KG1 (cell line): Measurements from ENCODE around the gene TMEM169.

Source experiments
- DNase-seq: peaks from one replicate; lab custom pipeline; 2025; lab: John Stamatoyannopoulos, UW

TMEM169 gene

DNA sequence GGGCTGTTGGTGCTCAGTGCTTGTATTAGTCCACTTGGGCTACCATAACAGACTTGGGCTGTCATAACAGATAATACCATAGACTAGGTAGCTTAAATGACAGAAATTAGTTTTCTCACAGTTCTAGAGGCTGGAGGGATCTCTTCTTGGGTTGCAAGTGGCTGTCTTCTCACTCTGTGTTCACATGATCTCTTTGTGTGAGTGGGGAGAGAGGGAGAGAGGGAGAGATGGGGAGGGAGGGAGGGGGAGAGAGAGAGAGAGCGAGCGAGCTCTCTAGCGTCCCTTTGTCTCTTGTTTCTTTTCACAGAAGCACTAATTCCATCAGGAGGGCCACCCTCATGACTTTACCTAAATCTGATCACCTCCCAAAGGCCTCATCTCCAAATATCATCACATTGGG lies 23.0 kb downstream of the TMEM169 start:
- DNase-seq = no peak

DNA sequence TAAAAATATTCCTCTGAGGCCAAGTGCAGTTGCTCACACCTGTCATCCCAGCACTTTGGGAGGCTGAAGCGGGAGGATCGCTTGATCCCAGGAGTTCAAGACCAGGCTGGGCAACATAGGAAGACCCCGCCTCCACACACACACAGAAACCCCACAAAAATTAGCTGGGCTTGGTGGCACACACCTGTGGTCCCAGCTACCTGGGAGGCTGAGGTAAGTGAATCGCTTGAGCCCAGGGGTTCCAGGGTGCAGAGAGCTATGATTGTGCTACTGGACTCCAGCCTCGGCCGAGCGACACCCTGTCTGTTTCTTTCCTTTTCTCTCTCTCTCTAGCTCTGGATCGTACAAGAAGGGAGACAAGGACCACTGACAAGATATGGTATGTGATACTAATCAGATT lies 25.6 kb downstream of the TMEM169 start:
- DNase-seq = no peak

DNA sequence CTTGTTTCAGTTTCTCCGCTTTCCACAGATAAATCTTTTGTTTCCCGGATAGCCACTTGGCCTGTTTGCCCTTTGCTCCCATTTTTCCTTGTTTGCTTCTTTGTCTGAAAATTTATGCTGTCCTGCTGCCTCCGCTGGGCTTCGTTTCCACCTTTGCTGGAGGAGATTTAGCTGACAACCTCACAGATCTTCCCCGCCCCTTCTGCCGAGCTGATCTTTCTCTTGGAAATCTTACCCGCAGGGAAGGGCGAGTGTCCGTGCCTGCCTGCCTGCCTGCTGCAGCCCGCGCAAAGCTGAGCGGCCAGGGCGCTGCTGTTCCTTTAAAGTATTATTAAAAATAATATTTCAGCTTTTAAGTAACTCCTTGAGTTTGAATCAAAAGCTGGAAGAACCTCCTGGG lies 26.0 kb downstream of the TMEM169 start:
- no peak for DNase-seq

DNA sequence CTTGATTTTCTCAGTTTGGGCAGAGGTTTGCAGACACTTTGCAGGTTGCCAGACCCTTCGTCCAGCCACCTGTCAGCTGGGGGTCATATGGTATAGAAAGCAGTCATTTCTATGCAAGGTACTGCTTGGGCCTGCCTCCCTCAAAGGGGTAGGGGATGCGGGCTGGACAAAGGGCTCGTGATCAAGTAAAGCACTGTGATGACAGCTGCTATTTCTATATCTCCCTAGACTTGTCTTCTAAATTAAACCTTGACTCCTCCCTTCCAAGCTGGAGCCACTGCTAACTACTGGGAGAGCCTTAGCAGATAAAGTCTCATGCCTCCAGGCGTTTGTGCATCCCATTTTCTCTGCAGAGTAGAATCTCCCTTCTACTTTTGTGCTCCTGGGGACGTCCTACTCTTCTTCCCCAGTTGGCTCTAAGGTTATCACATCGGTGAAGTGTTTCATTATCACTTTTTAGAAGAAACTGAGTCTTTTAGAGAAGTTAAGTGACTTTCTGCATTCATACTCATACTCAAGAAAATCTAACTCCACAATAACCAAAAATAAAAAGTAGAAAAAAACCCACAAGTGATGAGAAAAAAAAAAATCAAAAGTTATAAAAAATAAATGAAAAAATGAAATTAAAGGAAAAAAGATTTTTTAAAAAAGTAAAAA lies 26.7 kb downstream of the TMEM169 start:
- no peak for DNase-seq

DNA sequence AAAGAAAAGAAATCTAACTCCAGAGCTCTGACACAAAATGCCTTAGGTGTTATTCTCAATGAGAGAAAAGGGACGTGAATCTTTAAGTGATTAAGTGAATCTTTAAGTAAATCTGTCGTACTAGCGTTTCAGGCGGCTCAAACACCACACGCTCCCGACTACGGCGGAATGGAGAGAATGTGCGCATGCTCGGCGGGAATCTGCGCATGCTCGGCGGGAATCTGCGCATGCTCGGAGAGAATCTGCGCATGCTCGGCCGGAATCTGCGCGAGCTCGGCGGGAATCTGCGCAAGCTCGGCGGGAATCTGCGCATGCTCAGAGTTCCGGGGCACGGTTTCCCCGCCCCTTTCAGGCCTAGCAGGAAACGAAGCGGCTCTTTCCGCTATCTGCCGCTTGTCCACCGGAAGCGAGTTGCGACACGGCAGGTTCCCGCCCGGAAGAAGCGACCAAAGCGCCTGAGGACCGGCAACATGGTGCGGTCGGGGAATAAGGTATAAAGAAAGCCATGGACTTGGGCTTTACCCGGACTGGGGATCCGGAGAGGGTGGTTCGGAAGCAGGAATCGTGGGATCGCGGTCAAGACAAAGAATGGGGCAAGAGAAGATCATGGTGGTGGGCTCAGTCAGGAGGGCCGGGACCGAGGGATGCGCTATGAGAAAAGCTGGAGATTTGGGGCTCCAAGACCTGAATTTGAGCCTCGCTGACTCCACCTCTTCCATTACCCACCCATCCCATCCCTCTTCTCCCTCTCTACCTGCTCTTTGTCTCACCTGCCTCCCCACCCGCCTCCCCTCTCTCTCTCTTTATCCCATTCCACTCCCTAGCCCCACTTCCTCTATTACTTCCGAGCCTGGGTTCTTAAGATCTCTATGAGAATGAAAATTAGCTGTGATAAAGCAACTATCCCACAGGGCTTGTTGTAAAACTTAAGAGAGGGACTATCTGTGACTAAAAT lies 27.5 kb downstream of the TMEM169 start, which contains the start of gene XRCC5:
Gene XRCC5, plus strand, starts transcription at position 382 of the 955 bp plus-strand sequence. Its CDS starts 89 bp downstream, at position 471.
- peak; percentile 90 for DNase-seq

DNA sequence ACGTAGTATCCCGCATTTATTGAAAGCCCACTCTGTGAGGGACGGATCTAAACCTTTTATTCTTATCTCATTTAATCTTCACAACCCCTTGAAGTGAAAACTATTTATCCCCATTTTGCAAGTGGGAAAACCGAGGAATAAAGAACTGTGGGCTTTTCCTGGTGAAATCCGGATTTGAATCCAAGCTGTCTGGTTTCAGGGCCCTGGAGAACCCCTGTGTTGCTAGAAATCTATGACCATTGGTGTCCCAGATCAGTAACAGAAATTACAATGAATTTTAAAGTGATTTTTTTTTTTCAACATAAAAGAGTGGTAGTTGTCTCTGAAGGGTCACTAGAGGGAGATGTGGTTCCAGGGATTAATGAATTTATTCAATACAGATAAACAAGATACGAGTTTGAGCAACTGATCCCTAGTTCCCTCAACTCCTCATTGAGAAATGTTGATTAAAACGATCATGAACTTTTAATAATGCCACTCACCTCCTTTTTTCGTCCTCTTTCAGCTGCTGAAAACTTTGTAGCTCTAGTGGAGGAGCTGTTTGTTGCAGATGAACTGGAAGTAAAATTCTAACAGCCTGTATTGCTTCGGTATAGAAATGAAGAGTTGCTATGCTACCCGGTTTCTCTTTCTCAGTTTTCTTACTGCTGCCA lies 28.4 kb downstream of the TMEM169 start:
- DNase-seq = peak; percentile 13

DNA sequence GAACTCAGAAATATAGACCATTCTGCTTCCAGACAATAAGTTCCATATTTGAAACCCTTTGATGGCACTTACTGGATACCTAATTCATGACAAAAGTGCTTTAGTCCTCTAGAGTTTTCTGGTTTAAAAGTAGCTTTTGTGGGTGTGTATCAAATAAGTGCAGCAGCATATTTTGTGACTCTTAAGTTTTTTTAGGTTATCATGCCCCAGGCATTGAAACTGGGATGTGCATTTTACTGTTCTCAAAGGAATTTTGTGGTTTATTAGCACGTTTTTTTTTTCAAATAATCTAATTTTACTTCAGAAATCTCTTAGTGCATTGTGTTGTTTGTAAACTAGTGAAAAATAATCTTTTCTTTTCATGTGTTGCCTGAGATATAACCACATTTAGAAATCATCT lies 28.9 kb downstream of the TMEM169 start:
- DNase-seq = no peak

DNA sequence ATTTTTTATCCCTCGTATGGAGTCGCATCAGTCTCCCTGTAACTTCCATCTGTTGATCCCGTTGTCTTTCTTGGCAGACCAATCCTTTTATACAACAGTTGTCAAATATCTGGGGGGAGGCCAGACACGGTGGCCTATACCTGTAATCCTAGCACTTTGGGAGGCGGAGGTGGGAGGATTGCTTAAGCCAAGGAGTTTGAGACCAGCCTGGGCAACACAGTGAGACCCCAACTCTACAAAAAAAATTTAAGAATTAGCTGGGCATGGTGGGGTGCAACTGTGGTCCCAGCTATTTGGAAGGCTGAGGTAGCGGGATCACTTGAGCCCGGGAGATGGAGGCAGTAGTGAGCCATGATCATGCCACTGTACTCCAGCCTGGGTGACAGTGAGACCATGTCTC lies 29.4 kb downstream of the TMEM169 start:
- no peak for DNase-seq

DNA sequence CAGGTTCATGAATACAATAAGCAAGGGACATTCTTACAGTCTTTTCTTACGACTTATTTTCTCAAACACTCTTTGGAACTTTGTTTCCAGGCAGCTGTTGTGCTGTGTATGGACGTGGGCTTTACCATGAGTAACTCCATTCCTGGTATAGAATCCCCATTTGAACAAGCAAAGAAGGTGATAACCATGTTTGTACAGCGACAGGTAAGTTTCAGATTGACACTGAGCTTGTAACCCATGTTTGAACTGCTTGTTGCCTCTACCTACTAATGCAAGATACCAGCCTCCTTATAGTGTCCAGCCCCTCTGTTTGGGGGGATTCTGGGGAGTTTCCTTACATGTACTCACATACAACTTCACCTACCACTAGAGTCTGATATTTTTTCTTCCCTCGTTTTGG lies 31.2 kb downstream of the TMEM169 start:
- no peak for DNase-seq

DNA sequence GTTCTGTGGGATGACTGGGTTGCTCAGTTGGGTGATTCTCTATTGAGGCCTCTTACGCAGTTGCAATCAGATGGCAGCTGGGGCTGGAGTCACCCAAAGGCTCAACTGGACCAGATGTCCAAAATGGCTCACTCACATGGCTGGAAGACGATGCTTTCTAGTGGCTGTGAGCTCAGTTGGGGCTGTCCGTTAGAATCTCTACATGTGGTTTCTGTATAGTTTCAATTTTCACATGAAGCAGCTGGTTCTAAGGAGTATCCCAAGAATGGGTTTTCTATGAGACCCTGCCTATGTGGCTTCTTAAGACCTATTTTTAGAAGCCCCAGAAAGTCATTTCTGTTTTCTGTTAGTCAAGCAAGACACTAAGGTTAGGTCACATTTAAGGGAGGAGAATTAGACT lies 31.9 kb downstream of the TMEM169 start:
- no peak for DNase-seq

DNA sequence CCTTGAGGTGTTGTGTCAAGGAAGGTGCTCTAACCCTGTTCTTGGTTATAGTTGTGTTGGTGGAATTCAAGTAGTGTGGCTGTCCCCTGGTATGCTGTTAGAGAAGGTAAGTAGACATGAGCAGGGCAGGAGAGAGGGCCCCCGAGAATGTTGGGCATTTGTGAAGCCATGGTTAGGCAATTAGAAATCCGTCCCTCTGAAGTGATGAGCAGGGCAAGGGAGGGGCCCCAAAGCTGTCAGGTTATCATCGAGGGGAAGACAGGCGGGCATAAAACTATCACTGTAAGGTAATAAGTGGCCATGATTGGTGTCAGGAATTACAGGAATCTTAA lies 32.6 kb downstream of the TMEM169 start:
- no peak for DNase-seq

DNA sequence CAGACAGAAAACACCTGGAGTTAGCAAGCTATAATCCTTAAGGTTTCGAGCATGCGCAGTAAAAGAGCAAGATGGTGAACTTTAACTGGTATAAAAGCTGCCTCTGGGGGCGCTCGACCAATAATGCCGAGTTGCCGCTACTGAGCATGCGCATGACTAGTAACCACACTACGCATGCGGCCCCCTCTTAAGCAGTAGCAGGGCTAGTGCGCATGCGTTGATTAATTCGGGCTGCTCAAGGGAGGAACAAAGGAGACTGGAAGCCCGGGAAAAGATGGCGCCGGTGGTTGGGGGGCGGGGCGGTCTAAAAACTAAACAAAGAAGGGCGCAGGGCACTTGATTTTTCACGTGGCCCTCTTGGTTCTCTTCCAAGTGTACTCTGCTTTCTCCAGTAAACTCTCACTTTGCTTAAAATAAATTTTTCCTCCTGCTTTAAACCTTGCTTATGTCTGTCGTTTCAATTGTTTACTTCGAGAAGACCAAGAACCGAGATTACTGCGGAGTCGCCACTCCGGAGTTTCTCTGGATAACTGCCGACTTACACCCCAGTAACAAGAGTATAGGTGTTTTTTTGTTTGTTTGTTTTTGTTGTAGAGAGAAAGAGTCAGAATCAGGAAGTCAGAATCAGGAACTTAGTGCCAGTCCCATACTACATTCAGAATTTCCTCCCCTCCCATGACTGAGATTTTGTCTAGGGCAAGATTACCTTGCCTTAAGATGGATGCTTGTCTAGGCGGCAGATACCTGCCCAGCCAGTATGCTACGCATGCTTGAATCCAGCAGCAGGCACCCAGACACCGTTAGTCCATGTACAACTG lies 33.2 kb downstream of the TMEM169 start:
- DNase-seq = peak; percentile 96

DNA sequence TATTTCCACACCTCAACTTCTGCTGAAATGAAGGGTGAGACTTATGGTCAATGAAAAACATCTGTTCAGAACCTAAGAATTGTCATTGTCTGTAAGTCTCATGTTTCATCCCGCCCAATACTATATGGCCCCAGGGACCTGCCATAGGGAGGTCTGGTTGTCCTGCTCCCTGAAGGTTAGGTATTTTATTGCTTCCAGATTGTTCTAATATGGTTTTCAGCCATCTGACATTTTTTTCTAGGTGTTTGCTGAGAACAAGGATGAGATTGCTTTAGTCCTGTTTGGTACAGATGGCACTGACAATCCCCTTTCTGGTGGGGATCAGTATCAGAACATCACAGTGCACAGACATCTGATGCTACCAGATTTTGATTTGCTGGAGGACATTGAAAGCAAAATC lies 34.7 kb downstream of the TMEM169 start:
- no peak for DNase-seq

DNA sequence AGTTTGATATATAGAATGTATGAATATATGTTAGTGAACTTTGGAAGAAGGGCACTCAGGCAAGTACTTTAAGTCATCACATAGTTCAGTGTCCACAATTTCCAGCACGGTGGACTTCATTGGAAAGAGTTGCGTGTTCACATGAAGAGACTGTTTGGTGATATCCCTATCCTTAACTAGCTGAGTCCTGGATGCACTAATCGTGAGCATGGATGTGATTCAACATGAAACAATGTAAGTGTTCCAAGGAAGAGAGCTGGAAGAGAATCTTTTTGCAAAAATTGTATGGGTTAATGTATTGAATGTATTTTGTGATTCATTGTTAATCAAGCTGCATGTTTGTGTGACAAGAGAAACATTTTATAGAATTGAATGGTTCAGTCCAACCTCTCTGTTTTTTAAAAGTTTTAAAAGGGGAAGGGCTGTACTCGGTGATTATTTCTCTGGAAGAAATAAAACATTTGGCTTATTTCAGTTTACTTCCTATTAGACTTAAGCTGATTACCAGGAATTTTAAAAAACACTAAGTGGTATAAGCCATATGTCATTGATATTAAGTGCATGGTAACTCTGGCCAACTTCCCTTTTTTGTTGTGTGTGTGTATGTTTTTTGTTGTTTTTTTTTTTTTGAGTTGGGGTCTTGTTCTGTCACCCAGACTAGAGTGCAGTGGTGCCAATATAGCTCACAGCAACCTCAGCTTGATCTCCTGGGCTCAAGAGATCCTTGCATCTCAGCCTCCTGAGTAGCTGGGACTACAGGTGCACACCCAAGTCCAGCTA lies 36.0 kb downstream of the TMEM169 start:
- DNase-seq = no peak

DNA sequence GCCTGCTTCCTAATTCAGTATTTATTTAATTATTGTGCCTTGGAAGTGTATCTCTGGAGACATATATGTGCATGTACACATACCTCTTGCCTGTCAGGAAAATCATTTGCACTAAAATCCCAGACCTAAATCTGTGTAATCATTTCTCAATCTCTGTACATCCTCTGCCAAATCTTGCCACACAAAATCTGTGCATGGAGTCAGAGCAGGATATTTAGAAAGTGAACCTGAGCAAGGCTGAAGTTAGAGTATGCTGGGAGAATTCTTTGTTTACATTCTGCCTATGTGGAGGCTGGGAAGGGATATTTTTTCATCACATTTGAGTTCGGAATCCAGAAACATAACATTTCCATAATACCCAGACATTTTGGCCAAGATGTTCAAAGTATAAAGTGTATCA lies 36.8 kb downstream of the TMEM169 start:
- no peak for DNase-seq

DNA sequence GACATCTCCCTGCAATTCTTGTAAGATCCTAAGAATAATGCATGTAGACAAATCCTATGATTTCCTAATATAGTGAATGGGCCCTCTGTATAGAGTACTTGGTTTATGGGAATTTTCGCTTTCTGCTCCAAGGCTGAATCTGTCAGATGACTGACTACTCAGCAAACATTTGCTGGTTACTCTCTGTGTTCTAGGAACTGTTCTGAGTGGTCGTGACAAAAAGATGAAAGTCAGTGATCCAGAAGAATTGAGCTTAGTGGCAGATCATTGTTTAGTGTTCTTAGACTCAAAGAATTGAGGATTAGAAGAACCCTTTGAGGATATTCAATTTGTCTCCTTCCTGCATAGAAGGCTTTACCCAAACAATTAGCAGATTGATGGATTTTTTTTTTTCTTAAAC lies 37.4 kb downstream of the TMEM169 start:
- no peak for DNase-seq

DNA sequence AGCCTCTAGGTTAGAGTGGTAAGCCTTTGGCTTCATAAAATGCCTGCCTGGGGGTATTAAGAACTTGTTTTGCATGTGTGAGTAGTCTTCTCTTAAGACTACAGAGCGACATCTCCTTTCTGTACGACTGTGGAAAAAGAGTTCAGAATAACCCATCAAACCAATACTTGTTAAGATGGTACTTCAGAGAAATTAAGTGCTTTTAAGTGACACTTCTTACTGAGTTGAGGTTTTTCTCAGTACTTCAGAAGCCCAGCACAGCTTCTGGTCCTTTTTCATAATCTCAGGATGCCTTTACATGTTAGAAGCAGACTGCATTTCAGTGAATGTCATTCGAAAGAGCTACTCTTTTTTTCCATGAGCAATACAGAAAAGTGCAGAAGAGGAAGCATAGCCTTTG lies 38.3 kb downstream of the TMEM169 start:
- DNase-seq = no peak

DNA sequence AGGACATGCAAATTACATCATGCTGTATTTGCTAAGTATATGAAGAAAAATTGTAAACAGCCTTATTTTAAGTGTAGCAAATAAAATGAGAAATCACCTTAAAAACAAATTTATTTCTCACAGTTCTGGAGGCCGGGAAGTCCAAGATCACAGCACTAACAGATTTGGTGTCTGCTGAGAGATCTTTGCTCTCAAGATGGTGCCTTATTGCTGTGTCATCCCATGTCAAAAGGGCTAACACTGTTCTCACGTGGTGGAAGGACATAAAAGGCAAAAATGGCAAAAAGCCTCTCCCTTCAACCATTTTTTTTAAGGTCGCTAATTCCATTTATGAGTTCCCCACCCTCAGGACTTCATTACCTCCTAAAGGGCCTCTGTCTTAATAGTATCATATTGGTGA lies 39.5 kb downstream of the TMEM169 start:
- no peak for DNase-seq

DNA sequence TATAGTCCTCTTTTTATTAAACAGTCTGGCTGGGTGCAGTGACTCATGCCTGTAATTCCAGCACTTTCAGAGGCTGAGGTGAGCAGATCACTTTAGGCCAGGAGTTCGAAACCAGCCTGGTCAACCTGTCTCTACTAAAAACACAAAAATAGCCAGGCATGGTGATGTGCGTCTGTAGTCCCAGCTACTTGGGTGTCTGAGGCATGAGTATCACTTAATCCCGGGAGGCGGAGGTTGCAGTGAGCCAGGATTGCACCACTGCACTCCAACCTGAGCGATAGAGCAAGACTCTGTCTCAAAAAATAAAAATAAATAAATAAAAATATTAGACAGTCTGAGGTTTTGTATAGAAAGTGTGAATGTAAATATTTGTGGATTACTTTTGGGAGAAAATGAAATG lies 45.2 kb downstream of the TMEM169 start:
- no peak for DNase-seq

DNA sequence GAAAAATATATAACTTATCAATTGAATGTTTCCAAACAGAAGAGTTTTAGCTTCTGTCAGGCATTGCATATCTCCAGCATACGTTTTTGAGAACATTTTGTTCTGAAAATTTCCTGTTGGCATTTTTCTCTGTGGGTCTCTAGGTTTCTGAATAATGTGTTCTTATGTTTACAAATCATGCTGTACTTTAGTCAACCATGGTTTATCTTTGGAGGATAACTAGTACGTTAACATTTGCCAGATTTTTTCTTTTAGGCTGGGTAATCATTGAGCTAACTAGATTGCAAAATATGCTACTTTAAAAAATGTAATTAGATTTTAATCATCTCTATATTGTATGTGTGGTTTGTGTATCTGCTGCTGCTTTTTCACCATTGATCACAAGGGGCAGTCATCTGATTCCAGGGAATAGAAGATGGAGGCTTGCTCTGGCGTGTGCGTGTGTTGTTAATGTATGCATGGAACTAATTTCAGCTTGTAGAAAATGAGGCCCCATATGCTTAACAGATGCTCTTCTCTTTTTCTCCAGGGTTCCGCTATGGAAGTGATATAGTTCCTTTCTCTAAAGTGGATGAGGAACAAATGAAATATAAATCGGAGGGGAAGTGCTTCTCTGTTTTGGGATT lies 48.7 kb downstream of the TMEM169 start:
- DNase-seq = no peak
